Measurements from ENCODE around the gene CST9. TPM values are rescaled to one million over a fixed set of nuclear protein-coding genes. Genes with fewer than 3 reads are reported as not detected.

Gene CST9, protein sequence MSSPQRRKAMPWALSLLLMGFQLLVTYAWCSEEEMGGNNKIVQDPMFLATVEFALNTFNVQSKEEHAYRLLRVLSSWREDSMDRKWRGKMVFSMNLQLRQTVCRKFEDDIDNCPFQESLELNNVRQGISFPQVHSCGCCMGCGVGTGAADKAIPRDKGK
- polyA plus RNA-seq (ENCODE audit: insufficient read length in 10 of 10): not detected
- long read RNA-seq, donor 1: 0 reads
- long read RNA-seq, donor 2: 0 reads
- long read RNA-seq, donor 3: 0 reads
- long read RNA-seq, donor 4: 0 reads
- long read RNA-seq, donor 5: 0 reads
- long read RNA-seq, donor 6: 0 reads
- long read RNA-seq, donor 7: 0 reads
- long read RNA-seq, donor 8: 0 reads
- long read RNA-seq, donor 9: 0 reads

GRCh38 chr20:23605867-23606651, at the start of gene CST9:
Gene CST9, minus strand, starts transcription at chr20:23605917. Its CDS starts 53 bp downstream, at chr20:23605864.
- no peak for DNase-seq

- DNase-seq: no peak
Observed at GRCh38 chr20:23654717-23655116, 49.0 kb upstream of the CST9 start.

- no peak for DNase-seq
Observed at GRCh38 chr20:23654000-23654399, 48.3 kb upstream of the CST9 start.

- no peak for DNase-seq
Observed at GRCh38 chr20:23653400-23653938, 47.8 kb upstream of the CST9 start.

GRCh38 chr20:23652926-23653325, 47.2 kb upstream of the CST9 start:
- no peak for DNase-seq

- DNase-seq: no peak
Observed at GRCh38 chr20:23652371-23652770, 46.7 kb upstream of the CST9 start.

GRCh38 chr20:23651117-23651516, 45.4 kb upstream of the CST9 start:
- no peak for DNase-seq

- no peak for DNase-seq
Observed at GRCh38 chr20:23649830-23650417, 44.2 kb upstream of the CST9 start.

GRCh38 chr20:23649242-23649641, 43.5 kb upstream of the CST9 start:
- no peak for DNase-seq

DNA sequence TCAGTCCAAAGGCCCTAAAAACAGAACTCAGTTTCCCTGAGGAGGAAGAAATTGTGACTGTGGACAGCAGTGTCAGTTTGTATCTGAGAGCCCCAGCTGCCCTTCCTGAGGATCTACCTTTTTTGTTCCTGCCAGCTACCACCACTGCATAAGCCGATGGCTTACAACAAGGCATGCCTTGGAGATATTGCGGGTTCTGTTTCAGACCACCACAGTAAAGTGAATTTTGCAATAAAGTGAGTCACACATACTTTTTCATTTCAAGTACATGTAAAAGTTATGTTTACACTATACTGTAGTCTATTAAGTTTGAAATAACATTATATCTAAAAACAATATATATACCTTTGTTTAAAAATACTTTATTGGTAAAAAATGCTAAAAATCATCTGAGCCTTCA, 41.6 kb upstream of the CST9 start:
- no peak for DNase-seq

DNA sequence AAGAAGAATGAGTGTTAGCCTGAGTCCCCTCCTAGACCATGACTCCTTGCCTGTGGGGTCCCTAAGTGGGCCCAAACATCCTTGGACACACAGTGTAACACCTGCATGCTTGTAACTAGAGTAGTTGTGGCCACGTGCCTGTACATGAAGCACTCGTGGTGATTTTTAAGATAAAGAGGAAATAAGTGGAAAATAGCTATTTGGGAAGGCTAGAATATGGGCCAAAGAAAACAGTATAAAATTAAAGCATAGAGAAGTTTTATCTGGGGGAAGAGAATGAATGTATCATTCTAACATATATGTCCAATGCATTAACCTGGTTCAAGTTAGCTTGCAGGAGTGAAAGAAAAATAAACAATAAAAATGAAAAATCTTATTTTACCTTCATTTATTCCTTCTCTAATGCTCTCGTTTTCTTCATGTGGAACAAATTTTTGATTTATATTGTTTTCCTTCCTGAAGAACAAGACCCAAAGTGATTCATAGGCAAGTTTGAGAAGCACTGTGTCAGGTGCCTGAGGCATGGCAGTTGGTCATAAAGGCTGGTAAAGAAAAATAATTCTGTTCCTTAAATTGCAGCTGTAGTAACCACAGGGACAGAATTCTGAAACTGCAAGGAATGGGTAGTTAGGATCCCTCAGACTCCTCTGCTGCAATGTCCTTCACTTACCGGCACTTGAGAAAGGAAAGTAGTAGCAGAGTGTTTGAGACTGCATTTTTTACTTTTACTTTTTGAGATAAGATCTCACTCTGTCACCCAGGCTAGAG, 40.6 kb upstream of the CST9 start:
- no peak for DNase-seq

- no peak for DNase-seq
Observed at GRCh38 chr20:23645575-23645974, 39.9 kb upstream of the CST9 start.

DNA sequence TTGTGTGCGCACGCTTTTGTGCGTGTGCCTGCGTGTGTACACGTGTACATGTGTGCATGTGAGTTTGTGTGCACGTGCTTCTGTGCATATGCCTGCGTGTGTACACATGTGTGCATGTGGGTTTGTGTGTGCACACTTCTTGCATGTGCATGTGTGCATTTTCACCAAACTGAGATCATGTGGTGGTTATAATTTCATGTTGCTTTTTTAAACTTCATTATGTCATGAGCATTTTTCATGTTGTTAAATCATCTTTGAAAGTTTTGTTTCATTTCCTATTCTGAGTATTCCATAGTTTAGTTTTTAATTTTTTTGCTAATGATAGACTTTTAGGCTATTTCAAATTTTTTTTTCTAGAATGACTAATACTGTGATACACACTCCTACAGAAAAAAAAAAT, 38.4 kb upstream of the CST9 start:
- no peak for DNase-seq

- DNase-seq: no peak
Observed at GRCh38 chr20:23643659-23644058, 37.9 kb upstream of the CST9 start.

GRCh38 chr20:23641936-23642751, 36.4 kb upstream of the CST9 start:
- DNase-seq: no peak

- DNase-seq: no peak
Observed at GRCh38 chr20:23640671-23641667, 35.3 kb upstream of the CST9 start.

- no peak for DNase-seq
Observed at GRCh38 chr20:23640018-23640601, 34.4 kb upstream of the CST9 start.

DNA sequence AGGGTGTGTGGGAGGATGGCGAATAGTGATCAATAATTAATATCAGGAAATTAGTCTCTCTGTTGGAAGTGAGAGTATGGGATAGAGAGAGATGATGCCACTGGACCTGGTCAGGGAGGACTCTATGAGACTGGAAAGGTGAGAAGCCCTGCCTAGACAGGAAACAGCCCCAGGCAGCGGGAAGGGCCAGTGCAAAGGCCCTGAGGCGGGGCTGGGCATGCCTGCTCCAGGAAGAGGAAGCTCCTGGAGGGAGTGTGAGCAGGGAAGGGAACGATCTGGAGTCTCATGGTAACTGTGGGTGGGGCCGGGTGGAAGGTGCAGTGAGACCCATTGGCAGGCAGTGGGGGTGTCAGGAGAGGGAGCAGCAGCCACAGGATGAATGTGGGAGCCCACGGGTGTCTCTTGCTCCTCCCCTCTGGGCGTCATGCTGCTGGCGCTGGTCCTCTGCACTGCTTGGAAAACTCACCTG, 33.8 kb upstream of the CST9 start:
- no peak for DNase-seq

DNA sequence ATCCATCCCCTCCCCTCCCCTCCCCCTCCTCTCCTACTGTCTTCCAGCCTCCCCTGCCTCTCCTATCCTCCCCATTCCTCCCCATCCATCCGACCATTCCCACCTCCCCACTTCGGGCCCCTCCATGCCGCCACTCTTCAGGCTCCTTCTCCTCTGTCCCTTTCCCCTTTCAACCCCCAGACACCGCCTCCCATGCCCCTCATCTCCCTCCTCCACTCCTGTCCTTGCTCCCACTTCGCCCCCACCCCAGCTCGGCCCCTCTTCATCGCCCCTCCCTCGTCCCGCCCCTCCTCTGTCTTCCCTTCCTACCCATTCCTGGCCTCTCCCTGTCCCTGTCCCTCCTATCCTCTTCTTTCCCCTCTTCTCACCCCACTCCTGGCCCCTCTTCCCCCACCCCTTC, 32.6 kb upstream of the CST9 start:
- DNase-seq: no peak

Data from muscle of back (tissue), 13 donors.